ENCODE data around the gene C12orf75.
"Not testable (repeated sequence)": the region's sequence is repeated elsewhere in the genome, so short reads cannot be mapped to it uniquely, and the experiment has no call there.

The C12orf75 gene

GRCh38 chr12:105403095-105403494 is 72.6 kb downstream of the C12orf75 start:
- no peak overlapping the region for H3K4me3 ChIP-seq (ENCODE audit: low read depth, low read length)
- no peak for DNase-seq (ENCODE audit: low read depth)
- no peak for TF ChIP-seq CTCF (IDR thresholded peaks at IDR 0.05; ENCODE audit: control insufficient read depth, extremely low read depth, insufficient read depth)

- not testable (repeated sequence) for DNase-seq (ENCODE audit: low read depth); H3K4me3 ChIP-seq (ENCODE audit: low read depth, low read length)
Observed at GRCh38 chr12:105404134-105404533, 73.6 kb downstream of the C12orf75 start.

- no peak overlapping the region for H3K4me3 ChIP-seq (ENCODE audit: low read depth, low read length)
- no peak for DNase-seq (ENCODE audit: low read depth)
- no peak for TF ChIP-seq CTCF (IDR thresholded peaks at IDR 0.05; ENCODE audit: control insufficient read depth, extremely low read depth, insufficient read depth)
Observed at GRCh38 chr12:105406497-105406896, 76.0 kb downstream of the C12orf75 start.

DNA sequence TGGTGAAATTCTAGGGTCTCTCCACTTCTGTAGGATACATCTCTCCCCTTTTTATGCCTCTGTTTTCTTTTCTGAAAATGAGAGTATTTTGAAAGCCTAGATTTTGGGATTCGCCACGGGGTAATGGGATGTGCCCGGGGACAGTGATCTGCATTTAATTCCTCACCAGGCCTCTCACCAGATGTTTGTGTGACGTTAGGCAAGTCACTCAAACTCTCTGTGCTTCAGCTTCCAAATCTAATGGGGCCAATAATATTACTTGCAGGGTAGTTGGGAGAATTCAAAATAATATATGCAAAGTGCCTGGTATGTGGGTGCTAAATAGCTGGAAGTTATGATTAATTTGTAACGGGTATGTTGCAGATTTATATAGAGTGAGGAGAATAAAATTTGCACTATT is 78.8 kb downstream of the C12orf75 start:
- H3K4me3 ChIP-seq (ENCODE audit: low read depth, low read length) = no peak overlapping the region
- DNase-seq (ENCODE audit: low read depth) = no peak
- TF ChIP-seq CTCF (IDR thresholded peaks at IDR 0.05; ENCODE audit: control insufficient read depth, extremely low read depth, insufficient read depth) = no peak

DNA sequence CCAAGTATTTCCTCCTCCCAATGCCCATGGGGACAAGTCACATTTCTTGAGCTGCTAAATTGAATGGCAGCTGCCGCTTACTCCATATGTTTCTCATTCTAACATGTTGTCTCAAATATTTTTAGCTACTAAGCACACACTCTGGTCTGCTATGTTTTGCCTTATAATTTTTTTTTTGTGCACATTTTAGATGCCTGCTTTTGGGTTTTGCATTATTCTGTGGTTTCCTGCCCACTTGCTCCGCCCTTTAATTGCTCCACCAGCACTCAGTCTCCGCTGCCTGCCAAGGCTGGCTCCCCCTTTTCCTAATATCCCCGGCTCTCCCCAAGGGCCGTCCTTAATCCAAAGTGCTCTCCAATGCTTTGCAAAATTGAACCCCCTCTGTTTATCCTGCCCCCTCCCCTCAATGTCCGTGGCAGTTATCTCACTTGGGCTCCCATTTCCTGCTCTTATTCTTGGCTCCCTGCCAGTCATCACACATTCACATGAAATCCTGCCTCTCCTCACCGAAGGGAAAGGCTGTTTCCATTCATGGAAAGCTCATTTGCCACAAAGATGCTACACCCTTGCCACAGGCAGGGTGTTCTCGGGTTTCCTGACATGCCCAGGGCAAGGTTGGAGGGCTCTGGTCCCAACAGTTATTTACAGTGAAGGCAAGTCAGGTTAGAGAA is 79.4 kb downstream of the C12orf75 start:
- TF ChIP-seq CTCF (IDR thresholded peaks at IDR 0.05; ENCODE audit: control insufficient read depth, extremely low read depth, insufficient read depth) = no peak
- no peak overlapping the region for H3K4me3 ChIP-seq (ENCODE audit: low read depth, low read length)
- DNase-seq (ENCODE audit: low read depth) = no peak

GRCh38 chr12:105413911-105414487 is 83.5 kb downstream of the C12orf75 start:
- no peak overlapping the region for H3K4me3 ChIP-seq (ENCODE audit: low read depth, low read length)
- DNase-seq (ENCODE audit: low read depth) = no peak
- no peak for TF ChIP-seq CTCF (IDR thresholded peaks at IDR 0.05; ENCODE audit: control insufficient read depth, extremely low read depth, insufficient read depth)

DNA sequence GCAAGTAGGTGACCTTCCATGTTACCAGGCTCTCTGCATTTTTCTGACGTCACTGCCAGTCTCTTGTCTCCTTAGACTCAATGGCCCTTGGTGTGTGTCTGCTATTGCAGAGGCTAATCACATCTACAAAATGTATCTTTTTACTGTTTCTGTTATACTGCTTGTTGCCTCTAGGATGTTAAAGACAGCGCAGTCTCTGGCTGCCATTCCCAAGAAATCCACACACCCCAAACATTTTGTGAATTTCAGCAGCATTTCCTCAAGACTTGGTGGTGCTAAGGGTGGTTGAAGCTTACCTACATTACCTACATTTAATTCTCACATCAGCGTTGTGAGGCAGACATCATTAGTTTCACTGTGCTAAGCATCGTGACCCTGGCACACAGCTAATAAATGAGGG is 87.2 kb downstream of the C12orf75 start:
- no peak overlapping the region for H3K4me3 ChIP-seq (ENCODE audit: low read depth, low read length)
- no peak for TF ChIP-seq CTCF (IDR thresholded peaks at IDR 0.05; ENCODE audit: control insufficient read depth, extremely low read depth, insufficient read depth)
- DNase-seq (ENCODE audit: low read depth) = no peak
